GM19463 (cell line): ENCODE data around the gene SRPK2.
"Not testable (repeated sequence)": the region's sequence is repeated elsewhere in the genome, so short reads cannot be mapped to it uniquely, and the experiment has no call there.

Experiments
- ATAC-seq: cut with Tn5 transposase; IDR thresholded peaks from one replicate; pipeline ENCODE4 v1.9.1; 2021; ENCODE audit warnings: mild to moderate bottlenecking, moderate library complexity; ENCODE audit not compliant: unreplicated experiment

The SRPK2 gene

DNA sequence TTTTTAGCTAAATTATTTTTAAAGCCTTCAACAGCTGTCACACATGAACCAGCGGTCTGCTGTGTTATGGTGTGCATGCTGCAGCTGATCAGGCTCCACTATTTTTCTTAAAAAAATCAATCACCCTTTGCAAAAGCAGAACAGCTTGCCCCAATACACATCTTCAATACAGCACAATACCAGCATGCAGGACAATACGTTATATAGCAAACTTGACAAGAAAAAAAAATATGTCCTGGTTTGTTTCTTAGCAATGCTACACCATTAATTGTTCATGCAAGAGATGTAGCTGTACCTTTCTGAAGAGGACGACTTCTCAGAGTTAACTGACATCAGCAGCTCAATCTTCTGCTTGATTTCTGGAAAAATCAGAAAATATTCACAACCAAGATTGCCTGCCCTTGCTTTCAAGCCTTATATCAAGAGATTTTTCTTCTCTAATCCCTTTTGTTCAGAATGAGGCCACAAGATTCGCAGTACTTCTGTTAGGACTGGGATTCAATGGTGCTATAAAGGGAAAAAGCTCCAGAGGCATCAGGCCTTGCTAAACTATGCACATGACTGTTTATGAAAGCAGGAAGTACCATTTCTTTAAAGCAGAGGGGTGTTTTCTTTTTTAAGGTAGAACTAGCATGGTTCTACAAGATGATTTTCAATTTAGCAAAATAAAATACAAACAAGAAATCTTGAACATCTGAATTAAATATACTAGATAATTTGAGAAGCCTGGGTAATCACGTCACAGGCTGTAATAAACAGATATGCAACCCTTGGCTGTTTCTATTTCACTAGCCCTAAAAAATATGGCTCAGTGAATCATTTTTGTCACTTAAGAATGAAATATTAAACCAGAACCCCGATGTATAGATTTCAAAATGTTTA is 120.0 kb downstream of the SRPK2 start:
- peak; percentile 69 for ATAC-seq

DNA sequence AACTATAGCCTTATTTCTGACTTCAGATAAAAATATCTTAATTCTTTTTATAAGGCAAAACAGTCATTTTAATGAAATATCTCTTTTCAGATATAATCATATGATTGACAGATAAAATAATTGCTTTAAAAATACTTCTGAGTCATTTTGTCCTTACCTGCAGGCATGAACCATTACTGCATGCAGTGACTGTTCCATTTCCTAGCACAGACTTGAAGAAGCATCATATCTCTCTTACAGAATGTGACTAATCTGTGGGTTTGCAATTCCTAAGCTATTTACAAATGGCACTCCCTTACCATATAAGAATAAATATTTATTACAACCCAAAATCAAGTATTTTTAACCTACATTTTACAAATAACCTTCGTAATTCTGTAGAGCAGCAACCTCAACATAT is 120.7 kb downstream of the SRPK2 start:
- no peak for ATAC-seq

DNA sequence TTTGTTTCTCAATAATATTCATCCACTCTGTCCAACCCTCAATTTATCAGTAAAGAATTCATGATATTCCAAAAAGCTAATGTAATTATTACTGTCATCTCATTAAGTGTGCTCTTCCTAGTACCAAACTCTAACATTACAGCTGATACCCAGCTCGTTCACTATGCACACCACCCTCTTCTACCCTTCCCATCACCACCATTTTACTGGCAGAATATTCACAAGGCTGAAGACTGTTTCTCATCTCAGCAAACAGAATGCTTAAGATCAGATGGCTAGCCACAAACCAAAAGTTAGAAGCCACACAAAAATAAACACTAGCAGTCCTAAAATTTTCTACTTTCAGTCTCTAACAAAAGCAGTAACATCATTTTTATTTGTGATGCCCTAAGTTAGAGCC is 121.5 kb downstream of the SRPK2 start:
- no peak for ATAC-seq

DNA sequence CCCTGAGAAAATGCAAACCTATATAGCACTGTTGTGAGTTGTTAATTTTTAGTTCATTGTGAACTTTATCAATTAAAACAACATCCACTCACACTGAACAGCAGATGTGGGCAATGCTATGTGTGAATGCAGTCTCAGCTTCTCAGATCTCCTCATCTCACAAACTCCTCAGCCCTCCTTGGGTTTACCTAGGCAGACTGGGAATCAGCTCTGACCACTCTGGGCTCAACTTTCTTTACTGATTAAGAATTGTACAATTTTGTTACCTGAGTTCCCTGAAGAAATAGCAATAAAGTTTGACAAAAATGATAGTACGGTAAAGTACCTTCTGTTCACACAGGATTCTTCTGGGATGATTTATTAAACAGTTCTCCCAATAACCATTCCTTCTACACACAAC is 124.0 kb downstream of the SRPK2 start:
- no peak for ATAC-seq

DNA sequence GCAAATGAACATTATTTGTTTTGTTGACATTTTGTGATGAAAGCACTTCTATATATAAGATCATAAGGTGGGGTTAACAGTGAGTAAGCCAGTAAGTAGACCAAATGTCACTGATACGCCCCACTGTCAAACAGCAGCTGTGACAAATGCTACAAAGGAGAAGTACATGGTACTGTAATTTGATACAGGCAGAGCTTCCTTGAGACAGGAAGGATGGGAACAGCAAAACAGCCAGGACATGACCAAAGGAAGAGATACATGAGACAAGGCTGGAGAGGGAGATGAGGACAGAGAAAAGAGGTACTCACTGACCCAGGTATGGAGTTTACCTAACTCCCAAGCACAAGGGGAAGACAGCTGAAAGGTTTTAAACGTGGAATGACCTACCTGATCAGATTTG is 127.0 kb downstream of the SRPK2 start:
- ATAC-seq = no peak

DNA sequence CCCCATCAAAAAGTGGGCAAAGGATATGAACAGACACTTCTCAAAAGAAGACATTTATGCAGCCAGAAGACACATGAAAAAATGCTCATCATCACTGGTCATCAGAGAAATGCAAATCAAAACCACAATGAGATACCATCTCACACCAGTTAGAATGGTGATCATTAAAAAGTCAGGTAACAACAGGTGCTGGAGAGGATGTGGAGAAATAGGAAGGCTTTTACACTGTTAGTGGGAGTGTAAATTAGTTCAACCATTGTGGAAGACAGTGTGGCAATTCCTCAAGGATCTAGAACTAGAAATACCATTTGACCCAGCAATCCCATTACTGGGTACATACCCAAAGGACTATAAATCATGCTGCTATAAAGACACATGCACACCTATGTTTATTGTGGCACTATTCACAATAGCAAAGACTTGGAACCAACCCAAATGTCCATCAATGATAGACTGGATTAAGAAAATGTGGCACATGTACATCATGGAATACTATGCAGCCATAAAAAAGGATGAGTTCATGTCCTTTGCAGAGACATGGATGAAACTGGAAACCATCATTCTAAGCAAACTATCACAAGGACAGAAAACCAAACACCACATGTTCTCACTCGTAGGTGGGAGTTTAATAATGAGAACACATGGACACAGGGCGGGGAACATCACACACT is 128.4 kb downstream of the SRPK2 start:
- not testable (repeated sequence) for ATAC-seq

DNA sequence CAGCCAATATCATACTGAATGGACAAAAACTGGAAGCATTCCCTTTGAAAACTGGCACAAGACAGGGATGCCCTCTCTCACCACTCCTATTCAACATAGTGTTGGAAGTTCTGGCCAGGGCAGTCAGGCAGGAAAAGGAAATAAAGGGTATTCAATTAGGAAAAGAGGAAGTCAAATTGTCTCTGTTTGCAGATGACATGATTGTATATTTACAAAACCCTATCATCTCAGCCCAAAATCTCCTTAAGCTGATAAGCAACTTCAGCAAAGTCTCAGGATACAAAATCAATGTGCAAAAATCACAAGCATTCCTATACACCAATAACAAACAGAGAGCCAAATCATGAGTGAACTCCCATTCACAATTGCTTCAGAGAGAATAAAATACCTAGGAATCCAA is 129.8 kb downstream of the SRPK2 start:
- ATAC-seq = not testable (repeated sequence)

DNA sequence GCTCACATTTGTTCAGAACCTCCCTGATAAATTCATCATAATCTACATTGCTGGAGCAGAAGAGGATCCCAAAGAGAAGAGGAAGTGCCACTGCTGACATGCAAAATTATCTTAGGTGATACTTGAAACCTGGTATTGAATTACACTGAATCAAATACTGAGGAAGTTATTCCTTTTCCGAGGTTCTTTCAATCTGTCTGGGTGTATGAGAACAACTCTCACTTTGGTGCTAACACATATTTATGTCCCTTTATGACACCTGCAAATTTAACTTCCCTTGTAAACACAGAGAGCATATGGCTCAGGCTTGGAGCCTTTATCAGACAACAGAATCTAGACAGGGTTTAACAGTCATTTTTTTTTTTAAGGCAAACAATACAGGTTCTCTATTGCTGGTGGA is 131.4 kb downstream of the SRPK2 start:
- ATAC-seq = no peak

DNA sequence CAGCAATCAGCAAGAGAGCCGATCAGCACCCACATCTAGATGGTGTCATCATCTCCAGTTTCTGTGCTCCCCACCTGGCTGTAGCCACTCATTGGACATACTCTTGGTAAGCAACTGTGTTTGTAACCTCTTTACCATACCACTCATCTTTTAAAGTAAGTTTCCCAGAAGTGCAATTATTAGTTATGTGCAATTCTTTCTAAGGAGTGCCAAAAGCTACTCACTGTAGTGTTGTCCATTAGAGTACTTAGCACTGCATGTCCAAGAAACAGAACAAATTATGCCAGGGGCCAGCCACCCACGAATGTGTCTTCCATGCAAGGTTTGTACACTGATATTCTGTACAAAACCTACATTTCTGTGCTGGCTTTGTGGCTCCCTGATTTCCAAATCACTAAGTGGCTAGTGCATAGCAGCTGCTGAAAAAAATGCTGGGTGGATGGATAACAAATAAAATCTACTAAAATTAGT is 131.9 kb downstream of the SRPK2 start:
- ATAC-seq = no peak

DNA sequence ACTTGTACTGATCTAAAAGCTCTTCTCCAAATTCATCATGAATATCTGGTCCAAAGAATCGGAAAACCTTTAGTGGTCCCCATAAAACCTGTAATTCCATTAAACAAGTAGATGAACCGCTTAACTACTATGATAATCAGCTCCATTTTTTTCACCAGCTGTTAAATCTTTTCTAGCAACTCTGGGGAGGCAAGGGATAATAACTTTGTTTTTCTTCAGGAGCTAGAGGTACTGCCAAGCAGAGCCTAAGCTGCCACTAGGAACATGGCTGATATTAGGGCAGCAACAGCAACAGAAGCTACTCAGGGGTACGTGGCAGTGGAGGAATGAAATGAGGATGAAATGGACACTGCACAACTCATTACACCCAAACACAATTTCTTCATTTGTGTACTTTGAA is 138.0 kb downstream of the SRPK2 start:
- ATAC-seq = no peak

DNA sequence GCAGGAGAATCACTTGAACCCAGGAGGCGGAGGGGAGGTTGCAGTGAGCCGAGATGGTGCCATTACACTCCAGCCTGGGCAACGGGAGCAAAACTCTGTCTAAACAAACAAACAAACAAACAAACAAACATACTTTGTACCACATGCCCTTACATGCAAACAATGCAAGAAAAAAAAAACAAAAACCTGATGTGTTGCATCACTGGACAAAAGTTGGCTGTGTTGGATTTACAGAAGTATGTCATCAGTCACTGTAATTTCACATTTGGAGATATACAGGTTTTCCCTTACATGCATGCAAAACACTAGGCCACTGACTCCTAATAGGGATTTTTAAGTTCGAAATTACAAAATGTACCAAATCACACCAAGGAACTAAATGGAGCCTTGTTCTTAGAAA is 138.5 kb downstream of the SRPK2 start:
- ATAC-seq = no peak

DNA sequence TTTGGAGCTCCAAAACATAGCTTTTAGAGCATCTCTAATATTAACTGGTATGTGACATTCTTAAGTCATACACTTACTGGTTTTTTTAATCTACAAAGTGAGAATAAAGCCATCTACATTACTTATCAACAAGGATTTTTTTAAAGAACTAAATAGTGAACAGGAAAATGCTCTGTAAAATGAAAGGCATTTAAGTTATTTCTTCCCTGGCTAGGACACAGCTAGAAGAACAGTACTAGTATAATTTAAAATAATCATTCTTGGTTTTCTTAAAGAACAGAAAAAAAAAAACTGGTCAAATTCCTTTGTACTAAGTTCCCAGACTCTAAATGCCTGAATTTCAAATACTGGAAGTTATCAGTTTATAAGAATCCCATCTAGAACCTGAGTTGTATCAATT is 139.5 kb downstream of the SRPK2 start:
- no peak for ATAC-seq

DNA sequence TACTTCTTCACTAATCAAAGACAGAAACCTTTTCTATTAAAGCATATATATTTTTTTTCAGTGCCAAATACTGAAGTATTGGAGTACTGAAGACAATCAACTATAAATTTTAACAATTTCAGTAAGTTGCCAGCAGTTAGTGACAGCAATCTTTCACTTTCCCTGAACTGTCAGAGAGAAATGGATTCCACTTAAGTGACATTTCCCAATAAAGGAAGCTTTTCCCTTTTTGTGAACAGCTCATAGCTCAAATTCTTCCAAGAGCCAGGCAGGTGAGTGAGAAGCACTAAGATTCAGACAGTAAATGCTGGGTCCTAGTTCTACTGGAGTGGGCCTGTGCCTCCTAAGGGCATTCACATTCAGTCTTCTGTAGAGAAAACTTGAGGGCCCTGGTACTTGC is 142.0 kb downstream of the SRPK2 start:
- no peak for ATAC-seq

DNA sequence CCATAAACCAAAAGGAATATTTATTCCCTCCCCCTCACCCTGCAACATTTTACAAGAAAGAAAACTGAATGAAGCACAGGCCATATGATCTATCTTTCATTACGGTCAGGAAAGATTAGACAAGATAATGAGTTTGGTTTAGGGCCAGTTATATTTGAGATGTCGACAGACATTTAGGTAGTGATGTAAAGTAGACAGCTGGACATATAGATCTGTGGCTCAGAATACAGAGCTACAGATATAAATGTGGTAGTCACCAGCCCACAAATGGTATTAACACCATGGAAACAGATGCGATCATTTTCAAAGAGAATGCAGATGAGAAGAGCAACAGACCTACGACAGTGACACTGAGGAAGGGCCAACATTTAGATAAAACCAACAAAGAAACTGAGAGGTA is 142.5 kb downstream of the SRPK2 start:
- no peak for ATAC-seq

DNA sequence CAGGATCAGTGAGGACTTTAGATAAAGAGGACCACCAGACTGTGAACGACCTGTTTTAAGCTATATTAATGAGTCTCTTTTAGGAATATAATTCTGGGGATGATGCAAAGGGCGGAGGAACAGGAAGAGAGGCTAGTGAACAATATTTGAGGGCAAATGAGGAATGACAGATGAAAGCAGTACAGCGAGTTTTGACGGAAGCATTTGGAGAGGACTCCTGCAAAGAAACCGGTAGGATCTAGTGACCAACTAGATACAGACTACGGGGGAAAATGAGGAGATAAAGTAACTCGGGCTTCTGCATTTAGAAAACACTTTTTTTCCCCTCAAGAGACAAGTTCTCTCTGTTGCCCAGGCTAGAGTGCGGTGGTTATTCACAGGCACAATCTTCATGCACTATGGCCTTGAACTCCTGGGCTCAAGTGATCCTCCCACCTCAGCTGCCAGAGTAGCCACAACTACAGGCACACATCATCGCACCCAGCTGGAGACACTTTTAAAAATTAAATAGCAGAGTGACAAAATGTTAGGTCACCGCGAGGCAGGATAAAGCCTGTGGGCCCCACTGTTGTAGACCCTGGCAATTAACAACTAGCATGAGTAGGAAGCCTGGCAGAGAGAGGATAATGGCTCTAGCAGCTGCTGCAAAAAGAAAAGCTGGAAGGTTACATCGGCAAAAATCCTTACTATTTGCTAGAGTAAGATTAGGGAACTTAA is 143.2 kb downstream of the SRPK2 start:
- ATAC-seq = no peak

DNA sequence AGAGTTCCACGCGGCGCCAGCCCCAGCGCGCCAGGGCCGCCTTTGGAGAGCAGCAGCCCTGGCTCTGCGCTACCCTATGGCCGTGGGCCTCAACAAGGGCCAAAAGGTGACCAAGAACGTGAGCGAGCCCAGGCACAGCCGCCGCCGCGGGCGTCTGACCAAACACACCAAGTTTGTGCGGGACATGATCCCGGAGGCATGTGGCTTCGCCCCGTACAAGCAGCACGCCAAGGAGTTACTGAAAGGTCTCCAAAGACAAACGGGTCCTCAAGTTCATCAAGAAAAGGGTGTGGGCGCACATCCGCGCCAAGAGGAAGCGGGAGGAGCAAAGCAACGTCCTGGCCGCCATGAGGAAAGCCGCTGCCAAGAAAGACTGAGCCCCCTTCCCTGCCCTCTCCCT is 144.1 kb downstream of the SRPK2 start:
- no peak for ATAC-seq

DNA sequence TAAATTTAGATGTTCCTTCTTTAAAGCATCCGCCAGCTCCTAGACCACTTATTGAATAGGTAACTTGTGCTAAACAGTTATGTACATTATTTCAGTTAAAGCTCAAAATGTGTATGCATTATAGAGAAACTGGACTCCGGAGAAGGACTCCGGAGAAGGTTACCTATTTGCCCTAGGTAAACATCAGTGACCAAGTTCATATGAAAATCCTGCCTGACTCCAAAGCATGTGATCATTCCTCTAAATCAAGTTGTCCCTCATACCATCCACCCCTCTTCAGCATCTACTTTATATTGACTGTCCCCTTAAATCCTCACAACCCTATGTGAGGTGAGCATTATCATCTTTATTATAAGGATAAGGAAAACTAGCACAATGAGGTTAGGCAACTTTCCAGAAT is 147.5 kb downstream of the SRPK2 start:
- ATAC-seq = no peak

DNA sequence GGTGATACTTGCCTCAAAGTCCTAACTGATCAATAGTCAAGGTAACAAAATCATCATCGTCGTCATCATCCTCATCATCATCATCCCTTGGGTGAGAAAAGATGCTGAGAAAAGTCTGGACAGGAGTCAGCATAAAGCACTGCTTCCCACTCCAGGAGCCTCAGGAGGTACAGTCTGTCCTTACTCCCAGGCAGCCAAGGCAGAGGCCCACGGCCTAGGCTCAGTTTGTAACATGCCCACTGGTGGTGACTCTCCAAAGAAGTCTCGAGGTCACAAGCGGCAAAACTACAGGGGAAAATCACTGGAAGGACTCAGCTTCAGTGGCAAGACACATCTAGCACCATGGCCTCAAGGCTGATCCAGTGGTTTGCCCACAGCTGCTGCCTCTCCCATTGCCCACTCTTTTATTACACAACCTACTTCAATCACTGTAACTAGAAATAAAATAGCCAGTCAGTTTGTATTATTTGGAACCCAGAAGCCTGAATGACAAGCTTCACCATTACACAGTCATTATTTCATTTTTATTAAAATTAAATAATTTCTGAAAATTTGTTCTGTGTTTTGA is 150.4 kb downstream of the SRPK2 start:
- no peak for ATAC-seq

DNA sequence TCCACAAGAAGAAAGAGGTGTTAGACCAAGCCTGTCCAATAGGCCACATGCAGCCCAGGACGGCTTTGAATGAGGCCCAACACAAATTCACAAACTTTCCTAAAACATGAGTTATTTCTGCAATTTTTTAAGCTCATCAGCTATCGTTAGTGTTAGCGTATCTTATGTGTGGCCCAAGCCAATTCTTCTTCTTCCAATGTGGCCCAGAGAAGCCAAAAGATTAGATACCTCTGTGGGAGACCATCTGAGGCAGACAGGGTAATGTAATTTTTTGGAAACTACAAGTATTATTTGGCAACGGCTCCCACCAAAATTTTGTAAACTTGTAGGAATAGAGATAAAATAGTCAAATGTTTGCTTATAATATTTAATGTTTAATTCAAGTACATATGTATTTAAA is 153.8 kb downstream of the SRPK2 start:
- no peak for ATAC-seq

DNA sequence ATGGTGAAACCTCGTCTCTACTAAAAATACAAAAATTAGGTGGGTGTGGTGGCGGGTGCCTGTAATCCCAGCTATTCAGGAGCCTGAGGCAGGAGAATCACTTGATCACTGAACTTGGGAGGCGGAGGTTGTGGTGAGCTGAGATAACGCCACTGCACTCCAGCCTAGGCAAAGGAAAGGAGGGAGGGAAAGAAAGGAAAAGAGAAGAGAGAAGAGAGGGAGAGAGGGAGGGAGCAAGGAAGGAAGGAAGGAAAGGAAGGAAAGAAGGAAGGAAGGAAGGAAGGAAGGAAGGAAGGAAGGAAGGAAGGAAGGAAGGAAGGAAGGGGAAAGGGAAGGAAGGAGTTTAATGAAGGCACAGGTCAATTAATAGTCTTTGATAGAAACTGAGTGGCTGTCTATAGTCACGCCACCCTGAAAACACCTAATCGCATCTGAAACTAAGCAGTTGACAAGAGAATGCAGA is 155.9 kb downstream of the SRPK2 start:
- ATAC-seq = not testable (repeated sequence)

DNA sequence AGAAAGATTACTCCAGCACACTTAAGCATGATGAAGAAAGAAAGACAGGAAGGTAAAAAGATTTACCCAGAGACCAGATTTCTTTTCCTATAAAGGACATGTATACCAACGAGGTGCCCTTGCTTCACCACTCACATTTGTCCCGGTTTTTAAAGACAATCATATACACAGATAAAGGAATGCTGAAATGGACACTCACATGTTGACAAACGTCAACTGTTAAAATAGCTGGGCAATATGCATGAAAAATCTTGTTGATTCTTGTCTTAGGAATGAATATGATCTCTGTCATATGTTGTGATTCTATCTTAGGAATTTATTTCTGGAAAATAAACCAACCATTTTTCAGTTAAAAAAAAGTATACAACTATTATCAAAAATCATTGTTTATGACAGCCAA is 158.2 kb downstream of the SRPK2 start:
- ATAC-seq = no peak
